Measurements from ENCODE around the gene ATL2. TPM values are rescaled to one million over a fixed set of nuclear protein-coding genes. Genes with fewer than 3 reads are reported as not detected.

ATL2 gene
- total and polyA plus RNA-seq, 2 donors (not counting 1 experiment from before 2014, with no cell fraction given): 26.5 to 70.7 TPM

DNA sequence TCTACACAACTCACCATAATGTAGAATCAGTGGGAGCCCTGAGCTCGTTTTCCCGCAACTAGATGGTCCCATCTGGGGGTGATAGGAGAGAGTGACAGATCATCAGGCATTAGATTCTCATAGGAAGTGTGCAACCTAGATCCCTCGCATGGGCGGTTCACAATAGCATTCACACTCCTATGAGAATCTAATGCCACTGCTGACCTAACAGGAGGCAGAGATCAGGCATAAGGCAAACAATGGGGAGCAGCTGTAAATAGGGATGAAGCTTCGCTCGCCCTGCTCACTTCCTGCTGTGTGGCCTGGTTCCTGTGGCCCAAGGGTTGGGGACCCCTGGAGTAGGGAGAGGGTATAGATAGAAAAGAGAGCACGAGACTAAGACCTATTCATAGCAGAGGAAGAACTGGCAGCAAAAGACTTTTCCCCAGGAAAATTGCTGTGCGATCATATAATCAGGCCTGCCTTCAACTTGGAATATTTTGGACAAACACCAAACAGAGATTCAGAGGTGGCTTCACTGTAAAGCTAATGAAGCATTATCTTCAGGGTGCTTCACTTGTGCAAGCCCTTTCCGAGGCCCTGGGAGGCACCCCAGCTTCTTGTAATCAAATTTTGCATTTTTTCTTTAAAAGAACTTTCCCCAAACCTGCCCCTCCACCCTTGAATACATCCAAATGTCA lies 29.0 kb upstream of the ATL2 start:
- no peak for DNase-seq (ENCODE audit: low read depth in 2 of 2)
- Histone ChIP-seq H3K9ac (ENCODE audit: insufficient read depth, low read length) (no peak overlapping the region), H3K4me1 (ENCODE audit: control insufficient read depth, extremely low read depth, insufficient read depth, low read length) (peaks cover 2% of the 10 kb centered on the region), H2AFZ (ENCODE audit: low read length) (no peak overlapping the region), H3K27ac (ENCODE audit: insufficient read depth, low read length) (no peak overlapping the region), H3K9me3 (ENCODE audit: control insufficient read depth, insufficient read depth, low read depth, low read length) (no peaks in the 10 kb centered on the region), H3K36me3 (ENCODE audit: control insufficient read depth, insufficient read depth, low read length) (no peaks in the 10 kb centered on the region), H3K79me2 (ENCODE audit: control insufficient read depth, insufficient read depth, low read length) (no peaks in the 10 kb centered on the region), H3K27me3 (ENCODE audit: control insufficient read depth, insufficient read depth, low read length) (peaks cover 4% of the 10 kb centered on the region), H3K4me2 (ENCODE audit: extremely low read depth, insufficient read depth, low read length) (no peak overlapping the region), H4K20me1 (ENCODE audit: control insufficient read depth, extremely low read depth, insufficient read depth, low read length) (no peaks in the 10 kb centered on the region), H3K4me3 (replicated peaks in 1 of 4; ENCODE audit: control extremely low read depth in 1 of 4, insufficient read depth in 1 of 4, low read depth in 3 of 4, low read length in 4 of 4) (no peak overlapping the region)
- TF ChIP-seq EZH2 (IDR thresholded peaks at IDR 0.05; ENCODE audit: low read length, missing control alignments): no peak
- TF ChIP-seq, protein P1, sequence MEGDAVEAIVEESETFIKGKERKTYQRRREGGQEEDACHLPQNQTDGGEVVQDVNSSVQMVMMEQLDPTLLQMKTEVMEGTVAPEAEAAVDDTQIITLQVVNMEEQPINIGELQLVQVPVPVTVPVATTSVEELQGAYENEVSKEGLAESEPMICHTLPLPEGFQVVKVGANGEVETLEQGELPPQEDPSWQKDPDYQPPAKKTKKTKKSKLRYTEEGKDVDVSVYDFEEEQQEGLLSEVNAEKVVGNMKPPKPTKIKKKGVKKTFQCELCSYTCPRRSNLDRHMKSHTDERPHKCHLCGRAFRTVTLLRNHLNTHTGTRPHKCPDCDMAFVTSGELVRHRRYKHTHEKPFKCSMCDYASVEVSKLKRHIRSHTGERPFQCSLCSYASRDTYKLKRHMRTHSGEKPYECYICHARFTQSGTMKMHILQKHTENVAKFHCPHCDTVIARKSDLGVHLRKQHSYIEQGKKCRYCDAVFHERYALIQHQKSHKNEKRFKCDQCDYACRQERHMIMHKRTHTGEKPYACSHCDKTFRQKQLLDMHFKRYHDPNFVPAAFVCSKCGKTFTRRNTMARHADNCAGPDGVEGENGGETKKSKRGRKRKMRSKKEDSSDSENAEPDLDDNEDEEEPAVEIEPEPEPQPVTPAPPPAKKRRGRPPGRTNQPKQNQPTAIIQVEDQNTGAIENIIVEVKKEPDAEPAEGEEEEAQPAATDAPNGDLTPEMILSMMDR (conservative IDR thresholded peaks at IDR 0.05 in 1 of 2, IDR thresholded peaks at IDR 0.05 in 1 of 2; ENCODE audit: low read depth in 1 of 2, low read length in 2 of 2): no peak

DNA sequence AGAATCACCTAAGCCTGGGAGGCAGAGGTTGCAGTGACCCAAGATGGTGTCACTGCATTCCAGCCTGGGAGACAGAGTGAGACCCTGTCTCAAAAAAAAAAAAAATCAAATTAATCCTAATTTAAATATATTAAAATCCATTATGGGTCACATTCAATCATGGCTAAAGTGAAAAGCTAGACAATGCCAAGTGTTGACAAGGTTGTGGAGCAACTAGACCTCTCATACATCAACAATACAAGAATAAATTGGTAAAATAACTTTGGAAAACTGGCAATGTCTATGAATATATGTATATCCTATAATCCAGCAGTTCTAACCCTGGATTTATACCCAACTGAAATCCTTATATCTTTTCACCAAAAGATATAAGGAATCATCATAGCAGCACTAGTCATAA lies 23.4 kb upstream of the ATL2 start:
- no peaks in the 10 kb centered on the region for H3K27me3 ChIP-seq (ENCODE audit: control insufficient read depth, insufficient read depth, low read length)
- TF ChIP-seq EZH2 (IDR thresholded peaks at IDR 0.05; ENCODE audit: low read length, missing control alignments): no peak
- TF ChIP-seq, protein P1 (conservative IDR thresholded peaks at IDR 0.05 in 1 of 2, IDR thresholded peaks at IDR 0.05 in 1 of 2; ENCODE audit: low read depth in 1 of 2, low read length in 2 of 2): no peak
- H4K20me1 ChIP-seq (ENCODE audit: control insufficient read depth, extremely low read depth, insufficient read depth, low read length): no peaks in the 10 kb centered on the region
- H3K36me3 ChIP-seq (ENCODE audit: control insufficient read depth, insufficient read depth, low read length): no peaks in the 10 kb centered on the region
- no peak for DNase-seq (ENCODE audit: low read depth in 2 of 2)
- no peaks in the 10 kb centered on the region for H3K79me2 ChIP-seq (ENCODE audit: control insufficient read depth, insufficient read depth, low read length)
- no peak overlapping the region for H3K4me3 ChIP-seq (replicated peaks in 1 of 4; ENCODE audit: control extremely low read depth in 1 of 4, insufficient read depth in 1 of 4, low read depth in 3 of 4, low read length in 4 of 4)
- H3K4me1 ChIP-seq (ENCODE audit: control insufficient read depth, extremely low read depth, insufficient read depth, low read length): no peaks in the 10 kb centered on the region
- H3K9me3 ChIP-seq (ENCODE audit: control insufficient read depth, insufficient read depth, low read depth, low read length): no peaks in the 10 kb centered on the region
- no peak overlapping the region for H3K4me2 ChIP-seq (ENCODE audit: extremely low read depth, insufficient read depth, low read length)
- H3K27ac ChIP-seq (ENCODE audit: insufficient read depth, low read length): no peak overlapping the region
- no peak overlapping the region for H3K9ac ChIP-seq (ENCODE audit: insufficient read depth, low read length)
- no peak overlapping the region for H2AFZ ChIP-seq (ENCODE audit: low read length)

DNA sequence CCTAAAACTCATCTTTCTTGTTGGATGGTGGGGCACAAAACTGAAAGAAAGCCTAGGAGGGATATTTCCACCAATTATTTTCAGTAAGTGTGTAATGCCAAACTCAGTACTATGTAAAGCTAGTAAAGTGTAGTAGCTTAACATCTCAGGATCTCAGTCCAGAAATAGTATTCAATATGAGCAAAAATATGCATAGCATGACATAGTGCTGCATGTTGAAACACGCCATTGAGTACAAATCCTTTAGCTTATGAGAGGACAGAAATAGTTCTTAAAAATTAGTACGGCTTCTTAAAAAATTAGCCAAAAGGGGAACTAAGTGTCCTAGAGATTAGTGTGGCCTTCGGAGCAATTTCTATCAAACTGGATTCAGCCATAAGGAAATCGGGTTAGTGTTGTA lies 21.7 kb upstream of the ATL2 start:
- no peak for TF ChIP-seq EZH2 (IDR thresholded peaks at IDR 0.05; ENCODE audit: low read length, missing control alignments)
- TF ChIP-seq, protein P1 (conservative IDR thresholded peaks at IDR 0.05 in 1 of 2, IDR thresholded peaks at IDR 0.05 in 1 of 2; ENCODE audit: low read depth in 1 of 2, low read length in 2 of 2): no peak
- no peaks in the 10 kb centered on the region for H3K9me3 ChIP-seq (ENCODE audit: control insufficient read depth, insufficient read depth, low read depth, low read length)
- H4K20me1 ChIP-seq (ENCODE audit: control insufficient read depth, extremely low read depth, insufficient read depth, low read length): no peaks in the 10 kb centered on the region
- no peak for DNase-seq (ENCODE audit: low read depth in 2 of 2)
- no peaks in the 10 kb centered on the region for H3K4me1 ChIP-seq (ENCODE audit: control insufficient read depth, extremely low read depth, insufficient read depth, low read length)
- no peak overlapping the region for H3K9ac ChIP-seq (ENCODE audit: insufficient read depth, low read length)
- no peak overlapping the region for H3K27ac ChIP-seq (ENCODE audit: insufficient read depth, low read length)
- H3K4me2 ChIP-seq (ENCODE audit: extremely low read depth, insufficient read depth, low read length): no peak overlapping the region
- H3K79me2 ChIP-seq (ENCODE audit: control insufficient read depth, insufficient read depth, low read length): no peaks in the 10 kb centered on the region
- H2AFZ ChIP-seq (ENCODE audit: low read length): no peak overlapping the region
- no peaks in the 10 kb centered on the region for H3K27me3 ChIP-seq (ENCODE audit: control insufficient read depth, insufficient read depth, low read length)
- no peak overlapping the region for H3K4me3 ChIP-seq (replicated peaks in 1 of 4; ENCODE audit: control extremely low read depth in 1 of 4, insufficient read depth in 1 of 4, low read depth in 3 of 4, low read length in 4 of 4)
- H3K36me3 ChIP-seq (ENCODE audit: control insufficient read depth, insufficient read depth, low read length): no peaks in the 10 kb centered on the region

Measured in fibroblast of lung (primary cell).